Esophagus squamous epithelium (tissue), 5 donors: ENCODE results near the gene LDLRAD2. TPM values are rescaled to one million over a fixed set of nuclear protein-coding genes. Genes with fewer than 3 reads are reported as not detected.

Source experiments
- DNase-seq: peaks from one replicate; lab custom pipeline; 2025; lab: John Stamatoyannopoulos, UW
- H3K27ac ChIP-seq, 4 donors: fragments of 200-600 bp; sonication (generic); one replicate each; pipeline ENCODE4 v1.5.1; 2016 to 2019; ENCODE audit warnings: mild to moderate bottlenecking in 1 of 4
- H3K27me3 ChIP-seq, 4 donors: fragments of 200-600 bp; sonication (generic); 1 replicate in 3 of 4; 2 replicates in 1 of 4; pipeline versions ENCODE4 v1.5.1 to v1.6.0; 2017 to 2021; ENCODE audit warnings: antibody characterized with exemption in 1 of 4
- H3K36me3 ChIP-seq, 3 donors: fragments of 200-600 bp; sonication (generic); one replicate each; pipeline ENCODE4 v1.5.1; 2016 to 2019
- H3K4me1 ChIP-seq, 3 donors: fragments of 200-600 bp; sonication (generic); one replicate each; pipeline ENCODE4 v1.5.1; 2017 to 2019
- H3K4me3 ChIP-seq, 4 donors: fragments of 200-600 bp; sonication (generic); 1 replicate in 3 of 4; 2 replicates in 1 of 4; pipeline ENCODE4 v1.5.1; 2016 to 2019; ENCODE audit warnings: mild to moderate bottlenecking in 2 of 4, moderate library complexity in 1 of 4
- H3K9me3 ChIP-seq, 3 donors: fragments of 200-600 bp; sonication (generic); one replicate each; pipeline ENCODE4 v1.5.1; 2016 to 2019
- CTCF ChIP-seq, 6 experiments: fragments of 450-650 bp in 4 of 6; fragments of 200-600 bp in 2 of 6; sonication (generic) in 2 of 6; IDR thresholded peaks; one replicate each; pipeline ENCODE4 v1.5.1; 2016 to 2019; ENCODE audit warnings: antibody characterized with exemption in 6 of 6, mild to moderate bottlenecking in 4 of 6, moderate library complexity in 4 of 6
- POLR2A ChIP-seq, 4 donors: fragments of 450-650 bp; IDR thresholded peaks; one replicate each; pipeline ENCODE4 v1.6.1; 2017; ENCODE audit warnings: antibody characterized with exemption in 4 of 4, mild to moderate bottlenecking in 4 of 4, moderate library complexity in 3 of 4
- WGBS, 2 donors: methylation state at CpG; one replicate each; pipeline ENCODE4 v1.1.5; 2018; 5-methylcytosine and 5-hydroxymethylcytosine counted together
- intact Hi-C: fragments of 100-400 bp; cut with DNase I; formaldehyde crosslinking; loops from one replicate; pipeline ENCODE4 v1.15.0; 2022
- total RNA-seq, 4 donors: library from RNA; depleted of rRNA; stranded (reverse); fragments of >200 nt; gene quantifications; one replicate each; pipeline ENCODE4 v1.1.0, GENCODE V29; 2016
- donor health status: DM: yes; HTN: yes; CAD: no.

The LDLRAD2 gene
- total RNA-seq, 4 donors from 2014 or later = not detected

GRCh38 chr1:21827141-21827679 is 15.1 kb downstream of the LDLRAD2 start:
- WGBS, 2 donors = 89 to 90% methylated on average over 5 of the region's 5 CpGs
- Histone ChIP-seq H3K27me3 (no peaks in the 10 kb centered on the region), H3K4me3 (no peak overlapping the region), H3K4me1 (peaks cover 0 to 5% (median 0%) of the 10 kb centered on the region in 3 donors), H3K27ac (no peak overlapping the region), H3K36me3 (peaks cover 49 to 100% (median 70%) of the 10 kb centered on the region in 3 donors), H3K9me3 (no peaks in the 10 kb centered on the region)
- intact Hi-C loops = no loop called here
- DNase-seq = no peak
- TF ChIP-seq CTCF (IDR thresholded peaks at IDR 0.05) = no peak

- intact Hi-C loops = no loop called here
- no peaks in the 10 kb centered on the region for H3K9me3 ChIP-seq
- no peak for DNase-seq
- H3K27me3 ChIP-seq = no peaks in the 10 kb centered on the region
- H3K4me1 ChIP-seq = peaks cover 0 to 5% (median 0%) of the 10 kb centered on the region in 3 donors
- no peak overlapping the region for H3K4me3 ChIP-seq
- no peak for TF ChIP-seq POLR2A (IDR thresholded peaks at IDR 0.05)
- TF ChIP-seq CTCF (IDR thresholded peaks at IDR 0.05) = no peak
- peaks cover 44 to 100% (median 71%) of the 10 kb centered on the region in 3 donors for H3K36me3 ChIP-seq
- 72 to 92% methylated on average over 4 to 5 of the region's 13 CpGs for WGBS, 2 donors
- H3K27ac ChIP-seq = no peak overlapping the region
Observed at GRCh38 chr1:21828075-21828474, 16.0 kb downstream of the LDLRAD2 start.

GRCh38 chr1:21828506-21829210 is 16.6 kb downstream of the LDLRAD2 start:
- Histone ChIP-seq H3K4me1 (peaks cover 0 to 5% (median 0%) of the 10 kb centered on the region in 3 donors), H3K27me3 (no peaks in the 10 kb centered on the region), H3K27ac (no peak overlapping the region), H3K4me3 (no peak overlapping the region), H3K9me3 (no peaks in the 10 kb centered on the region), H3K36me3 (peaks cover 46 to 100% (median 73%) of the 10 kb centered on the region in 3 donors)
- WGBS, 2 donors = 93% methylated on average over 6 to 8 of the region's 28 CpGs
- intact Hi-C loops = no loop called here
- TF ChIP-seq CTCF (IDR thresholded peaks at IDR 0.05) = no peak
- no peak for DNase-seq

- intact Hi-C loops = no loop called here
- H3K4me1 ChIP-seq = peaks cover 0 to 5% (median 0%) of the 10 kb centered on the region in 3 donors
- DNase-seq = no peak
- no peak overlapping the region for H3K27ac ChIP-seq
- TF ChIP-seq POLR2A (IDR thresholded peaks at IDR 0.05) (no peak), CTCF (IDR thresholded peaks at IDR 0.05) (no peak)
- 93 to 100% methylated on average over 3 to 7 of the region's 17 CpGs for WGBS, 2 donors
- H3K4me3 ChIP-seq = no peak overlapping the region
- H3K9me3 ChIP-seq = peaks cover 0 to 4% (median 0%) of the 10 kb centered on the region in 3 donors
- no peaks in the 10 kb centered on the region for H3K27me3 ChIP-seq
- peaks cover 44 to 100% (median 69%) of the 10 kb centered on the region in 3 donors for H3K36me3 ChIP-seq
Observed at GRCh38 chr1:21829294-21829693, 17.2 kb downstream of the LDLRAD2 start.

- Histone ChIP-seq H3K4me1 (peaks cover 0 to 5% (median 0%) of the 10 kb centered on the region in 3 donors), H3K36me3 (peaks cover 52 to 100% (median 81%) of the 10 kb centered on the region in 3 donors), H3K27me3 (no peaks in the 10 kb centered on the region), H3K9me3 (peaks cover 0 to 14% (median 0%) of the 10 kb centered on the region in 3 donors), H3K27ac (no peak overlapping the region), H3K4me3 (no peak overlapping the region)
- no peak for DNase-seq
- TF ChIP-seq POLR2A (IDR thresholded peaks at IDR 0.05) (no peak), CTCF (IDR thresholded peaks at IDR 0.05) (no peak)
- intact Hi-C loops = no loop called here
- WGBS, 2 donors = 89 to 94% methylated on average over 13 to 21 of the region's 23 CpGs
Observed at GRCh38 chr1:21830792-21831453, 18.9 kb downstream of the LDLRAD2 start.
